Liver (tissue), 9 donors: ENCODE data around the gene SLC25A43. TPM values are rescaled to one million over a fixed set of nuclear protein-coding genes. Genes with fewer than 3 reads are reported as not detected.

Source experiments
- DNase-seq: peaks from one replicate; pipeline ENCODE4 v3.0.0-alpha.2; 2017; ENCODE audit warnings: low spot score
- H3K27ac ChIP-seq, 2 donors: one replicate each; pipeline ENCODE4 v1.7.0; 2013; ENCODE audit warnings: inconsistent platforms in 2 of 2, low read length in 2 of 2, control low read depth in 1 of 2, low read depth in 1 of 2, mild to moderate bottlenecking in 1 of 2
- H3K27me3 ChIP-seq, 4 donors: one replicate each; pipeline versions ENCODE4 v1.6.1 to v1.7.0; 2013; ENCODE audit warnings: low read length in 3 of 4, inconsistent platforms in 1 of 4, mild to moderate bottlenecking in 1 of 4, moderate library complexity in 1 of 4; ENCODE audit not compliant: control insufficient read depth in 4 of 4, insufficient read depth in 4 of 4
- H3K36me3 ChIP-seq, 4 donors: one replicate each; pipeline versions ENCODE4 v1.6.1 to v1.7.0; 2013; ENCODE audit warnings: low read length in 3 of 4, mild to moderate bottlenecking in 3 of 4, low read depth in 1 of 4, moderate library complexity in 1 of 4; ENCODE audit not compliant: control insufficient read depth in 4 of 4, insufficient read depth in 3 of 4
- H3K4me1 ChIP-seq, 4 donors: one replicate each; pipeline versions ENCODE4 v1.6.1 to v1.7.0; 2013; ENCODE audit warnings: low read length in 3 of 4, mild to moderate bottlenecking in 3 of 4, moderate library complexity in 1 of 4; ENCODE audit not compliant: control insufficient read depth in 4 of 4, insufficient read depth in 4 of 4
- H3K4me3 ChIP-seq, 3 donors: one replicate each; pipeline versions ENCODE4 v1.6.1 to v1.7.0; 2013; ENCODE audit warnings: low read length in 3 of 3, control low read depth in 1 of 3, low read depth in 1 of 3, mild to moderate bottlenecking in 1 of 3
- H3K9ac ChIP-seq, 2 donors: one replicate each; pipeline ENCODE4 v1.7.0; 2013; ENCODE audit warnings: low read length in 2 of 2, mild to moderate bottlenecking in 2 of 2, moderate library complexity in 2 of 2, control low read depth in 1 of 2, low read depth in 1 of 2
- H3K9me3 ChIP-seq, 4 donors: one replicate each; pipeline versions ENCODE4 v1.6.1 to v1.7.0; 2013; ENCODE audit warnings: low read length in 3 of 4; ENCODE audit not compliant: control insufficient read depth in 4 of 4
- EGR1 ChIP-seq, 2 donors: IDR thresholded peaks; 2 replicates each; pipeline ENCODE4 v1.6.1; 2016 to 2018; ENCODE audit warnings: antibody characterized with exemption in 2 of 2, low read depth in 2 of 2
- HNF4A ChIP-seq, 2 donors: conservative IDR thresholded peaks; 2 replicates each; pipeline ENCODE4 v1.6.1; 2016; ENCODE audit warnings: antibody characterized with exemption in 2 of 2, mild to moderate bottlenecking in 2 of 2
- HNF4G ChIP-seq: IDR thresholded peaks from 2 replicates; pipeline ENCODE4 v1.6.1; 2016; ENCODE audit warnings: antibody characterized with exemption
- JUND ChIP-seq, 2 donors: IDR thresholded peaks; 2 replicates each; pipeline ENCODE4 v1.6.1; 2016; ENCODE audit warnings: antibody characterized with exemption in 2 of 2
- SP1 ChIP-seq: IDR thresholded peaks from 2 replicates; pipeline ENCODE4 v1.6.1; 2018; ENCODE audit warnings: antibody characterized with exemption, mild to moderate bottlenecking
- YY1 ChIP-seq: IDR thresholded peaks from 2 replicates; pipeline ENCODE4 v1.6.1; 2016; ENCODE audit warnings: antibody characterized with exemption, mild to moderate bottlenecking
- WGBS: extraction: QIAGEN DNeasy Blood & Tissue Kit; methylation state at CpG from one replicate; pipeline ENCODE4 v1.1.7; 2013; 5-methylcytosine and 5-hydroxymethylcytosine counted together
- polyA plus RNA-seq, 2 donors: library from polyadenylated mRNA; stranded (reverse) in 1 of 2; unstranded in 1 of 2; fragments of 200-250 nt in 1 of 2; fragments of >200 nt in 1 of 2; fragmentation: Nextera tagmentation in 1 of 2; extraction: Ambion mirVana in 1 of 2; gene quantifications; one replicate each; pipeline versions ENCODE4 v1.2.1 to v1.2.3, GENCODE V29; 2013 to 2015
- total RNA-seq, 2 donors: library from RNA; depleted of rRNA; stranded (reverse); fragments of >200 nt; gene quantifications; one replicate each; pipeline ENCODE4 v1.2.3, GENCODE V29; 2014
- TF ChIP-seq, protein P1 (sequence below): IDR thresholded peaks from 2 replicates; pipeline ENCODE4 v1.6.1; 2016; ENCODE audit warnings: antibody characterized with exemption
- TF ChIP-seq, protein P2 (sequence below): IDR thresholded peaks from 2 replicates; pipeline ENCODE4 v1.6.1; 2016; ENCODE audit warnings: antibody characterized with exemption
- TF ChIP-seq, protein P3 (sequence below): fragments of 150-350 bp; IDR thresholded peaks from 2 replicates; pipeline ENCODE4 v1.5.1; 2017; ENCODE audit warnings: improper control_type of control experiment, low read depth, low read length; ENCODE audit not compliant: missing input control
- TF ChIP-seq, protein P4 (sequence below): IDR thresholded peaks from 2 replicates; pipeline ENCODE4 v1.6.1; 2016; ENCODE audit warnings: antibody characterized with exemption
- TF ChIP-seq, protein P5 (sequence below): IDR thresholded peaks from 2 replicates; pipeline ENCODE4 v1.6.1; 2016; ENCODE audit warnings: antibody characterized with exemption, mild to moderate bottlenecking
- donor health status: healthy.
- donor health status: healthy.
- donor health status: healthy.
- donor health status: healthy.
- donor health status: healthy.

SLC25A43 gene
- total and polyA plus RNA-seq, 4 donors = 4.5 to 10.9 (median 5.6) TPM

DNA sequence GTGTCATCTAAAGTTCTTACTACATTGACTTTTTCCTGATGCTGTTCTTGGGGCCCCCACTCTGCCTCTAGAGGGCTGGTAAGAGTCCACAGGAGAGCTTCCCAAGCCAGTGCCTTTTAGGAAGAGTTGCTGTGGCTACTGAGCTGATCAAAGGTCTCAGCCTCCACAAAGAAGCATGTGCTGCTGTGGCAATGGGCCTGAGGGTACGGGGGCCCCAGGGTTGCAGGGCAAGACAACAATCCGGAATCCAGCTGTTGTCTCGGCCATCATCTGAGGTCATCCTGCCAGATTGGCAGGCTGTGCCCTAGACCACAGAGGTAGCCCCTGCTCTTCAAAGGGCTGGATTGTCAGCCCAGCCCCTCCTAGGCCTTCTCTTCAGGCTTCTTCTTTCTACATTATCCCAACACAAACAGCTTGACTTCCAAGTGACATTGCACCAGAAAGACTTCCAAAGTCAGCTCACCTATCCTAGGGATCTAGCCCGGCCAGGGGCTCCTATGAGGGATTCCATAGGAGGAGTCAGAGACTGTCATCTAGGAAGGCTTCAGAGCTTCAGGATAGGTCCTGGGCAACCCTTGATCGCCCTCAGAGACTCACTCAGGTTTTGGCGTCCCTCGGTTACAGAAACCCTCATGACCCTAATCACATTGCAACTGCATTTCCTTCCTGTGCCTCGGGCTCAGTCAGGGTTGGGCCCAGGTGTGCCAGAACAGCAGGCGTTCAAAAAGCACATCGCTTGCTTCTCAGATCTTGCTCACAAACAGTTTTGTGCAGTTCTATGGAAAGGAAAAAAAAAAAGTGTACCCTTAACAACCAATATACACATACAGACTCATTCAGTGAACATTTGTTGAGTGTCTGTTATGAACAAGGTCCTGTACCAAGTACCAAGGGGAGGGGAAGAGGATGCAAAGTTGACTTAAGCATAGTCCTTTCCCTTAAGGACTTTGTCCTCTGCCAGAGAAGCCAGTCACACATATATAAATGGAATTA lies 96.9 kb downstream of the SLC25A43 start:
- no peaks in the 10 kb centered on the region for H3K36me3 ChIP-seq
- H3K27ac ChIP-seq = no peak overlapping the region
- 73% methylated on average over 10 of the region's 10 CpGs for WGBS
- H3K9ac ChIP-seq = no peak overlapping the region
- H3K27me3 ChIP-seq = no peaks in the 10 kb centered on the region
- no peak for TF ChIP-seq HNF4G
- no peaks in the 10 kb centered on the region for H3K4me1 ChIP-seq
- no peak overlapping the region for H3K4me3 ChIP-seq
- no peak for DNase-seq
- no peaks in the 10 kb centered on the region for H3K9me3 ChIP-seq

DNA sequence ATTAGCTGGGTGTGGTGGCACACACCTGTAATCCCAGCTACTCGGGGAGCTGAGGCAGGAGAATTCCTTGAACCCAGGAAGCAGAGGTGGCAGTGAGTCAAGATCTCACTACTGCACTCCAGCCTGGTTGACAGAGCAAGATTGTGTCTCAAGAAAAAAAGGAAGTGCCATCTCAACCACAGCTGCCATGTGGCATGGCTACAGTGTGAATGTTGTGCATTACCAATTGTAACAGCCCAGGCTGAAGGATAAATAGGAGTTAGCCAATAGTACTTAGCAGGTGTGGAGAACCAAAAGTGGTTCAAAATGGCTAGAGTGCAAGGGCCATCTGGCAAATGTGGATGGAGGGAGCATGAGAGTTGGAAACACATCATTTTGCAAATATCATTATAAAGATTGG lies 98.0 kb downstream of the SLC25A43 start:
- TF ChIP-seq, protein P1, sequence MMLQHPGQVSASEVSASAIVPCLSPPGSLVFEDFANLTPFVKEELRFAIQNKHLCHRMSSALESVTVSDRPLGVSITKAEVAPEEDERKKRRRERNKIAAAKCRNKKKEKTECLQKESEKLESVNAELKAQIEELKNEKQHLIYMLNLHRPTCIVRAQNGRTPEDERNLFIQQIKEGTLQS = no peak
- TF ChIP-seq, protein P2, sequence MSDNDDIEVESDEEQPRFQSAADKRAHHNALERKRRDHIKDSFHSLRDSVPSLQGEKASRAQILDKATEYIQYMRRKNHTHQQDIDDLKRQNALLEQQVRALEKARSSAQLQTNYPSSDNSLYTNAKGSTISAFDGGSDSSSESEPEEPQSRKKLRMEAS = no peak
- TF ChIP-seq YY1 (no peak), EGR1 (IDR thresholded peaks at IDR 0.05; ENCODE audit: low read depth in 2 of 2) (no peak), HNF4A (conservative IDR thresholded peaks at IDR 0.05) (no peak), JUND (IDR thresholded peaks at IDR 0.05) (no peak), SP1 (no peak)
- TF ChIP-seq, protein P3, sequence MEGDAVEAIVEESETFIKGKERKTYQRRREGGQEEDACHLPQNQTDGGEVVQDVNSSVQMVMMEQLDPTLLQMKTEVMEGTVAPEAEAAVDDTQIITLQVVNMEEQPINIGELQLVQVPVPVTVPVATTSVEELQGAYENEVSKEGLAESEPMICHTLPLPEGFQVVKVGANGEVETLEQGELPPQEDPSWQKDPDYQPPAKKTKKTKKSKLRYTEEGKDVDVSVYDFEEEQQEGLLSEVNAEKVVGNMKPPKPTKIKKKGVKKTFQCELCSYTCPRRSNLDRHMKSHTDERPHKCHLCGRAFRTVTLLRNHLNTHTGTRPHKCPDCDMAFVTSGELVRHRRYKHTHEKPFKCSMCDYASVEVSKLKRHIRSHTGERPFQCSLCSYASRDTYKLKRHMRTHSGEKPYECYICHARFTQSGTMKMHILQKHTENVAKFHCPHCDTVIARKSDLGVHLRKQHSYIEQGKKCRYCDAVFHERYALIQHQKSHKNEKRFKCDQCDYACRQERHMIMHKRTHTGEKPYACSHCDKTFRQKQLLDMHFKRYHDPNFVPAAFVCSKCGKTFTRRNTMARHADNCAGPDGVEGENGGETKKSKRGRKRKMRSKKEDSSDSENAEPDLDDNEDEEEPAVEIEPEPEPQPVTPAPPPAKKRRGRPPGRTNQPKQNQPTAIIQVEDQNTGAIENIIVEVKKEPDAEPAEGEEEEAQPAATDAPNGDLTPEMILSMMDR = no peak
- TF ChIP-seq, protein P4, sequence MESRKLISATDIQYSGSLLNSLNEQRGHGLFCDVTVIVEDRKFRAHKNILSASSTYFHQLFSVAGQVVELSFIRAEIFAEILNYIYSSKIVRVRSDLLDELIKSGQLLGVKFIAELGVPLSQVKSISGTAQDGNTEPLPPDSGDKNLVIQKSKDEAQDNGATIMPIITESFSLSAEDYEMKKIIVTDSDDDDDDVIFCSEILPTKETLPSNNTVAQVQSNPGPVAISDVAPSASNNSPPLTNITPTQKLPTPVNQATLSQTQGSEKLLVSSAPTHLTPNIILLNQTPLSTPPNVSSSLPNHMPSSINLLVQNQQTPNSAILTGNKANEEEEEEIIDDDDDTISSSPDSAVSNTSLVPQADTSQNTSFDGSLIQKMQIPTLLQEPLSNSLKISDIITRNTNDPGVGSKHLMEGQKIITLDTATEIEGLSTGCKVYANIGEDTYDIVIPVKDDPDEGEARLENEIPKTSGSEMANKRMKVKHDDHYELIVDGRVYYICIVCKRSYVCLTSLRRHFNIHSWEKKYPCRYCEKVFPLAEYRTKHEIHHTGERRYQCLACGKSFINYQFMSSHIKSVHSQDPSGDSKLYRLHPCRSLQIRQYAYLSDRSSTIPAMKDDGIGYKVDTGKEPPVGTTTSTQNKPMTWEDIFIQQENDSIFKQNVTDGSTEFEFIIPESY = no peak
- TF ChIP-seq, protein P5, sequence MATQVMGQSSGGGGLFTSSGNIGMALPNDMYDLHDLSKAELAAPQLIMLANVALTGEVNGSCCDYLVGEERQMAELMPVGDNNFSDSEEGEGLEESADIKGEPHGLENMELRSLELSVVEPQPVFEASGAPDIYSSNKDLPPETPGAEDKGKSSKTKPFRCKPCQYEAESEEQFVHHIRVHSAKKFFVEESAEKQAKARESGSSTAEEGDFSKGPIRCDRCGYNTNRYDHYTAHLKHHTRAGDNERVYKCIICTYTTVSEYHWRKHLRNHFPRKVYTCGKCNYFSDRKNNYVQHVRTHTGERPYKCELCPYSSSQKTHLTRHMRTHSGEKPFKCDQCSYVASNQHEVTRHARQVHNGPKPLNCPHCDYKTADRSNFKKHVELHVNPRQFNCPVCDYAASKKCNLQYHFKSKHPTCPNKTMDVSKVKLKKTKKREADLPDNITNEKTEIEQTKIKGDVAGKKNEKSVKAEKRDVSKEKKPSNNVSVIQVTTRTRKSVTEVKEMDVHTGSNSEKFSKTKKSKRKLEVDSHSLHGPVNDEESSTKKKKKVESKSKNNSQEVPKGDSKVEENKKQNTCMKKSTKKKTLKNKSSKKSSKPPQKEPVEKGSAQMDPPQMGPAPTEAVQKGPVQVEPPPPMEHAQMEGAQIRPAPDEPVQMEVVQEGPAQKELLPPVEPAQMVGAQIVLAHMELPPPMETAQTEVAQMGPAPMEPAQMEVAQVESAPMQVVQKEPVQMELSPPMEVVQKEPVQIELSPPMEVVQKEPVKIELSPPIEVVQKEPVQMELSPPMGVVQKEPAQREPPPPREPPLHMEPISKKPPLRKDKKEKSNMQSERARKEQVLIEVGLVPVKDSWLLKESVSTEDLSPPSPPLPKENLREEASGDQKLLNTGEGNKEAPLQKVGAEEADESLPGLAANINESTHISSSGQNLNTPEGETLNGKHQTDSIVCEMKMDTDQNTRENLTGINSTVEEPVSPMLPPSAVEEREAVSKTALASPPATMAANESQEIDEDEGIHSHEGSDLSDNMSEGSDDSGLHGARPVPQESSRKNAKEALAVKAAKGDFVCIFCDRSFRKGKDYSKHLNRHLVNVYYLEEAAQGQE = no peak
- Histone ChIP-seq H3K9ac (no peak overlapping the region), H3K4me1 (peaks cover 0 to 3% (median 0%) of the 10 kb centered on the region in 4 donors), H3K9me3 (no peaks in the 10 kb centered on the region), H3K27me3 (no peaks in the 10 kb centered on the region), H3K4me3 (no peak overlapping the region), H3K36me3 (no peaks in the 10 kb centered on the region), H3K27ac (no peak overlapping the region)
- DNase-seq = no peak
- 75% methylated on average over 1 of the region's 1 CpG for WGBS
